Endodermal cell (in vitro differentiated cells): Measurements from ENCODE around the gene CCDC88C. TPM values are rescaled to one million over a fixed set of nuclear protein-coding genes. Genes with fewer than 3 reads are reported as not detected.
A peak's percentile ranks its signal among the peaks of the same experiment; 100 is the strongest.

Experiments
- DNase-seq: peaks from one replicate; pipeline ENCODE4 v3.0.0-alpha.2; 2017
- H3K27ac ChIP-seq: 2 replicates; pipeline ENCODE4 v1.5.1; 2013; ENCODE audit warnings: mild to moderate bottlenecking, low read depth, low read length, moderate library complexity
- H3K27me3 ChIP-seq: 2 replicates; pipeline ENCODE4 v1.6.1; 2013; ENCODE audit warnings: mild to moderate bottlenecking, low read length, moderate library complexity; ENCODE audit not compliant: insufficient read depth, control insufficient read depth, poor library complexity, severe bottlenecking
- H3K36me3 ChIP-seq: 2 replicates; pipeline ENCODE4 v1.7.0; 2013; ENCODE audit warnings: mild to moderate bottlenecking, low read length, moderate library complexity; ENCODE audit not compliant: control insufficient read depth, insufficient read depth
- H3K4me1 ChIP-seq: one replicate; pipeline ENCODE4 v1.7.0; 2013; ENCODE audit warnings: low read length; ENCODE audit not compliant: control insufficient read depth, insufficient read depth
- H3K4me3 ChIP-seq: 2 replicates; pipeline ENCODE4 v1.5.1; 2013; ENCODE audit warnings: mild to moderate bottlenecking, low read length, moderate library complexity
- H3K9ac ChIP-seq: 2 replicates; pipeline ENCODE4 v1.6.1; 2013; ENCODE audit warnings: mild to moderate bottlenecking, low read length, moderate library complexity; ENCODE audit not compliant: poor library complexity, severe bottlenecking; ENCODE audit errors: extremely low read depth
- H3K9me3 ChIP-seq: 2 replicates; pipeline ENCODE4 v1.6.1; 2013; ENCODE audit warnings: mild to moderate bottlenecking, low read length, moderate library complexity; ENCODE audit not compliant: control insufficient read depth
- H3K27ac Mint-ChIP-seq: 2 replicates; pipeline ENCODE4 v1.8.0; 2020; ENCODE audit warnings: mixed read lengths
- H3K27me3 Mint-ChIP-seq: 2 replicates; pipeline ENCODE4 v1.8.0; 2021; ENCODE audit warnings: mild to moderate bottlenecking, mixed read lengths; ENCODE audit not compliant: insufficient read depth
- H3K36me3 Mint-ChIP-seq: 2 replicates; pipeline ENCODE4 v1.8.0; 2020; ENCODE audit warnings: low read depth, mixed read lengths
- H3K4me1 Mint-ChIP-seq: 2 replicates; pipeline ENCODE4 v1.8.0; 2020; ENCODE audit warnings: mixed read lengths
- H3K4me3 Mint-ChIP-seq: 2 replicates; pipeline ENCODE4 v1.8.0; 2020; ENCODE audit warnings: mild to moderate bottlenecking, moderate library complexity, mixed read lengths
- H3K9me3 Mint-ChIP-seq: 2 replicates; pipeline ENCODE4 v1.8.0; 2020; ENCODE audit warnings: mild to moderate bottlenecking, mixed read lengths
- CTCF ChIP-seq: fragments of 200-600 bp; sonication (generic); conservative IDR thresholded peaks from 2 replicates; pipeline ENCODE4 v1.5.0; 2021; ENCODE audit warnings: antibody characterized with exemption, mild to moderate bottlenecking
- WGBS, 2 experiments: methylation state at CpG; one replicate each; pipeline versions ENCODE4 v1.1.5 to v1.1.7; 2013; ENCODE audit warnings: missing lambda C conversion rate in 2 of 2, mixed read lengths in 1 of 2; ENCODE audit not compliant: insufficient coverage in 1 of 2, insufficient read length in 1 of 2; 5-methylcytosine and 5-hydroxymethylcytosine counted together
- total RNA-seq, 2 donors: library from RNA; stranded (reverse); fragmentation: NEBNext Ultra II Directional in 1 of 2; extraction: Animal tissue kit (Norgen Biotek cat#: 25700) in 1 of 2; gene quantifications; 2 replicates in 1 of 2; 3 replicates in 1 of 2; pipeline ENCODE4 v1.2.1, GENCODE V29; 2021

The CCDC88C gene
- total RNA-seq, 2 donors from 2014 or later: 50.0 to 50.5 TPM

GRCh38 chr14:91323671-91324605 is 93.7 kb downstream of the CCDC88C start:
- Histone ChIP-seq H3K9me3 (no peaks in the 10 kb centered on the region), H3K4me3 (no peak overlapping the region), H3K4me1 (no peaks in the 10 kb centered on the region), H3K9ac (no peak overlapping the region), H3K27ac (no peak overlapping the region), H3K27me3 (no peaks in the 10 kb centered on the region), H3K36me3 (peaks cover 20% of the 10 kb centered on the region)
- Mint-ChIP-seq H3K27me3 (no peaks in the 10 kb centered on the region), H3K36me3 (peaks cover 43% of the 10 kb centered on the region), H3K4me3 (no peak overlapping the region), H3K9me3 (no peaks in the 10 kb centered on the region), H3K27ac (peak overlapping the region; percentile 67), H3K4me1 (peaks cover 7% of the 10 kb centered on the region)
- peak; percentile 99 for TF ChIP-seq CTCF
- 80 to 90% methylated on average over 7 to 25 of the region's 25 CpGs for WGBS, 2 experiments
- peak; percentile 93 for DNase-seq

- no peak overlapping the region for H3K4me3 Mint-ChIP-seq
- no peak for TF ChIP-seq CTCF
- H3K36me3 Mint-ChIP-seq: peaks cover 50% of the 10 kb centered on the region
- no peaks in the 10 kb centered on the region for H3K9me3 ChIP-seq
- no peaks in the 10 kb centered on the region for H3K27me3 Mint-ChIP-seq
- H3K27me3 ChIP-seq: no peaks in the 10 kb centered on the region
- WGBS, 2 experiments: 90 to 100% methylated on average over 5 to 6 of the region's 6 CpGs
- H3K36me3 ChIP-seq: peaks cover 22% of the 10 kb centered on the region
- peaks cover 7% of the 10 kb centered on the region for H3K4me1 Mint-ChIP-seq
- no peak overlapping the region for H3K9ac ChIP-seq
- H3K4me1 ChIP-seq: no peaks in the 10 kb centered on the region
- no peak overlapping the region for H3K4me3 ChIP-seq
- peak overlapping the region; percentile 67 for H3K27ac Mint-ChIP-seq
- H3K9me3 Mint-ChIP-seq: no peaks in the 10 kb centered on the region
- DNase-seq: no peak
- H3K27ac ChIP-seq: no peak overlapping the region
Observed at GRCh38 chr14:91323031-91323430, 94.6 kb downstream of the CCDC88C start.

GRCh38 chr14:91322623-91323022 is 95.0 kb downstream of the CCDC88C start:
- H3K9ac ChIP-seq: no peak overlapping the region
- H3K4me1 ChIP-seq: no peaks in the 10 kb centered on the region
- no peak overlapping the region for H3K4me3 ChIP-seq
- Mint-ChIP-seq H3K27ac (no peak overlapping the region), H3K4me3 (no peak overlapping the region), H3K36me3 (peaks cover 54% of the 10 kb centered on the region), H3K9me3 (no peaks in the 10 kb centered on the region), H3K4me1 (peaks cover 7% of the 10 kb centered on the region), H3K27me3 (no peaks in the 10 kb centered on the region)
- no peak for TF ChIP-seq CTCF
- DNase-seq: no peak
- H3K36me3 ChIP-seq: peaks cover 22% of the 10 kb centered on the region
- 91 to 99% methylated on average over 6 of the region's 6 CpGs for WGBS, 2 experiments
- H3K9me3 ChIP-seq: no peaks in the 10 kb centered on the region
- no peaks in the 10 kb centered on the region for H3K27me3 ChIP-seq
- H3K27ac ChIP-seq: no peak overlapping the region
